ENCODE measurements around the gene ZNF480.

DNA sequence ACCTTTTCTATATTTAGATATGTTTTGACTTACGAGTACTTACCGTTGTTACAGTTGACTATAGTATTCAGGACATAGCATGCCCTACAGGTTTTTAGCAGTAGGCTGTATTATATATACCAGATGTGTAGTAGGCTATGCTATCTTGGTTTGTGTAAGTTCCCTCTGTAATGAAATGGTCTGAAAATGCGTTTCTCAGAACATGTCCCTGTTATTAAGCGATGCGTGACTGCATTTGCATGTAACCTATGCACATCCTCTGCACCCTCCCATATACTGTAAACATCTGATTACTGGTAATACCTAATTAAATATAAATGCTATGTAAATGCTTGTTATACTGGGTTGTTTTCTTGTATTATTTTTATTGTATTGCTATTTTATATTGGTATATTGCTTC, 21.0 kb upstream of the ZNF480 start:
- TF ChIP-seq, protein P1, sequence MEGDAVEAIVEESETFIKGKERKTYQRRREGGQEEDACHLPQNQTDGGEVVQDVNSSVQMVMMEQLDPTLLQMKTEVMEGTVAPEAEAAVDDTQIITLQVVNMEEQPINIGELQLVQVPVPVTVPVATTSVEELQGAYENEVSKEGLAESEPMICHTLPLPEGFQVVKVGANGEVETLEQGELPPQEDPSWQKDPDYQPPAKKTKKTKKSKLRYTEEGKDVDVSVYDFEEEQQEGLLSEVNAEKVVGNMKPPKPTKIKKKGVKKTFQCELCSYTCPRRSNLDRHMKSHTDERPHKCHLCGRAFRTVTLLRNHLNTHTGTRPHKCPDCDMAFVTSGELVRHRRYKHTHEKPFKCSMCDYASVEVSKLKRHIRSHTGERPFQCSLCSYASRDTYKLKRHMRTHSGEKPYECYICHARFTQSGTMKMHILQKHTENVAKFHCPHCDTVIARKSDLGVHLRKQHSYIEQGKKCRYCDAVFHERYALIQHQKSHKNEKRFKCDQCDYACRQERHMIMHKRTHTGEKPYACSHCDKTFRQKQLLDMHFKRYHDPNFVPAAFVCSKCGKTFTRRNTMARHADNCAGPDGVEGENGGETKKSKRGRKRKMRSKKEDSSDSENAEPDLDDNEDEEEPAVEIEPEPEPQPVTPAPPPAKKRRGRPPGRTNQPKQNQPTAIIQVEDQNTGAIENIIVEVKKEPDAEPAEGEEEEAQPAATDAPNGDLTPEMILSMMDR (IDR thresholded peaks at IDR 0.05; ENCODE audit: borderline replicate concordance, extremely low read depth, low read length, poor library complexity, severe bottlenecking): no peak
- TF ChIP-seq EZH2 (IDR thresholded peaks at IDR 0.05; ENCODE audit: borderline replicate concordance, low read depth, low read length, severe bottlenecking): no peak

All from DND-41 (cell line).